GM23338 (cell line): Measurements from ENCODE around the gene SNF8. TPM values are rescaled to one million over a fixed set of nuclear protein-coding genes. Genes with fewer than 3 reads are reported as not detected.

Experiments used
- ETS1 ChIP-seq: IDR thresholded peaks from 2 replicates; pipeline ENCODE4 v1.6.1; 2016; ENCODE audit warnings: antibody characterized with exemption
- EZH2 ChIP-seq: fragments of 200-600 bp; sonication (generic); IDR thresholded peaks from one replicate; pipeline ENCODE4 v1.8.0; 2017; ENCODE audit warnings: antibody characterized with exemption, mild to moderate bottlenecking, low read depth; ENCODE audit not compliant: unreplicated experiment
- NANOG ChIP-seq: IDR thresholded peaks from 2 replicates; pipeline ENCODE4 v1.6.1; 2016; ENCODE audit warnings: antibody characterized with exemption, borderline replicate concordance
- POLR2AphosphoS5 ChIP-seq: IDR thresholded peaks from 2 replicates; pipeline ENCODE4 v1.6.1; 2016; ENCODE audit warnings: antibody characterized with exemption, low read depth
- polyA plus RNA-seq: library from polyadenylated mRNA; unstranded; fragments of >200 nt; fragmentation: Nextera tagmentation; extraction: Ambion mirVana; gene quantifications from 2 replicates; pipeline ENCODE4 v1.2.1, GENCODE V29; 2016
- small RNA-seq: library from RNA; depleted of rRNA; stranded (forward); fragments of <200 nt; gene quantifications from one replicate; pipeline ENCODE3, GENCODE V24; 2014; ENCODE audit warnings: low replicate concordance
- total RNA-seq: library from RNA; depleted of rRNA; stranded (reverse); fragments of >200 nt; shearing (Covaris generic); gene quantifications from 2 replicates; pipeline ENCODE4 v1.2.3, GENCODE V29; 2014; rRNA removed

The SNF8 gene
- total and polyA plus RNA-seq, 2 experiments from 2014 or later, result 88.5 to 113 TPM

GRCh38 chr17:48882272-48882671 is 62.4 kb downstream of the SNF8 start (continued):
- no peak for TF ChIP-seq ETS1
- no peak for TF ChIP-seq POLR2AphosphoS5
- TF ChIP-seq EZH2, result no peak
- TF ChIP-seq NANOG, result no peak

Small RNA genes lying within 50 kb of the gene (small RNA-seq; reads per million reads assigned to genes)
- gene AC068531.1, result not detected
- gene RF00263, result not detected
- gene RF01210, result not detected
- 0.07 reads per million for gene RNU1-42P

Other genes starting within 250 kb of the SNF8 start
- not detected in 2 replicates for gene PRAC1, start 222.3 kb downstream of the SNF8 start, total RNA-seq
- gene PRAC1, start 222.3 kb downstream of the SNF8 start, polyA plus RNA-seq, result 0.70 TPM in 1 of 2 replicates, not detected in the other
- gene PRAC2, start 221.7 kb downstream of the SNF8 start, total RNA-seq, result not detected in 2 replicates
- not detected in 2 replicates for gene PRAC2, start 221.7 kb downstream of the SNF8 start, polyA plus RNA-seq
- gene HOXB13, start 216.1 kb downstream of the SNF8 start, total RNA-seq, result not detected in 2 replicates
- gene HOXB13, start 216.1 kb downstream of the SNF8 start, polyA plus RNA-seq, result not detected in 2 replicates
- gene TTLL6, start 127.6 kb downstream of the SNF8 start, total RNA-seq, result 1.9 and 2.3 TPM in 2 replicates
- 3.5 and 4.7 TPM in 2 replicates for gene TTLL6, start 127.6 kb downstream of the SNF8 start, polyA plus RNA-seq
- 14.4 and 24.8 TPM in 2 replicates for gene CALCOCO2, start 113.8 kb downstream of the SNF8 start, total RNA-seq
- gene CALCOCO2, start 113.8 kb downstream of the SNF8 start, polyA plus RNA-seq, result 12.5 and 16.3 TPM in 2 replicates
- gene ATP5MC1, start 52.1 kb downstream of the SNF8 start, total RNA-seq, result 123 and 157 TPM in 2 replicates
- gene ATP5MC1, start 52.1 kb downstream of the SNF8 start, polyA plus RNA-seq, result 450 and 456 TPM in 2 replicates
- 74.1 and 78.5 TPM in 2 replicates for gene UBE2Z, start 36.4 kb downstream of the SNF8 start, total RNA-seq
- 30.1 and 34.1 TPM in 2 replicates for gene UBE2Z, start 36.4 kb downstream of the SNF8 start, polyA plus RNA-seq
- not detected in 2 replicates for gene GIP, start 23.8 kb upstream of the SNF8 start, total RNA-seq
- gene GIP, start 23.8 kb upstream of the SNF8 start, polyA plus RNA-seq, result 0.43 and 1.3 TPM in 2 replicates
- gene IGF2BP1, start 52.5 kb upstream of the SNF8 start, total RNA-seq, result 231 and 249 TPM in 2 replicates
- 66.1 and 68.6 TPM in 2 replicates for gene IGF2BP1, start 52.5 kb upstream of the SNF8 start, polyA plus RNA-seq
- not detected in 2 replicates for gene B4GALNT2, start 187.9 kb upstream of the SNF8 start, total RNA-seq
- not detected in 2 replicates for gene B4GALNT2, start 187.9 kb upstream of the SNF8 start, polyA plus RNA-seq